ENCODE results near the gene SLC30A7. TPM values are rescaled to one million over a fixed set of nuclear protein-coding genes. Genes with fewer than 3 reads are reported as not detected.
"Not testable (repeated sequence)": the region's sequence is repeated elsewhere in the genome, so short reads cannot be mapped to it uniquely, and the experiment has no call there.

SLC30A7 gene
- total RNA-seq, 1 donor from 2014 or later: 56.6 TPM

- Histone ChIP-seq H3K9ac (ENCODE audit: low read length) (no peak overlapping the region), H3K79me2 (ENCODE audit: insufficient read depth, low read length) (peaks cover 4% of the 10 kb centered on the region), H3K27ac (ENCODE audit: low read depth, low read length) (no peak overlapping the region), H3K4me1 (ENCODE audit: insufficient read depth, low read length) (no peaks in the 10 kb centered on the region), H3K4me2 (ENCODE audit: low read length) (no peak overlapping the region), H3K27me3 (ENCODE audit: insufficient read depth, low read length) (no peaks in the 10 kb centered on the region), H3K4me3 (ENCODE audit: insufficient read depth, low read depth, low read length) (no peak overlapping the region), H3K9me3 (ENCODE audit: insufficient read depth, low read depth, low read length) (no peaks in the 10 kb centered on the region), H3K36me3 (ENCODE audit: insufficient read depth, low read length) (peaks cover 13% of the 10 kb centered on the region), H4K20me1 (ENCODE audit: insufficient read depth, low read length) (peaks cover 7% of the 10 kb centered on the region), H2AFZ (ENCODE audit: low read depth, low read length) (no peak overlapping the region)
- TF ChIP-seq, protein P1, sequence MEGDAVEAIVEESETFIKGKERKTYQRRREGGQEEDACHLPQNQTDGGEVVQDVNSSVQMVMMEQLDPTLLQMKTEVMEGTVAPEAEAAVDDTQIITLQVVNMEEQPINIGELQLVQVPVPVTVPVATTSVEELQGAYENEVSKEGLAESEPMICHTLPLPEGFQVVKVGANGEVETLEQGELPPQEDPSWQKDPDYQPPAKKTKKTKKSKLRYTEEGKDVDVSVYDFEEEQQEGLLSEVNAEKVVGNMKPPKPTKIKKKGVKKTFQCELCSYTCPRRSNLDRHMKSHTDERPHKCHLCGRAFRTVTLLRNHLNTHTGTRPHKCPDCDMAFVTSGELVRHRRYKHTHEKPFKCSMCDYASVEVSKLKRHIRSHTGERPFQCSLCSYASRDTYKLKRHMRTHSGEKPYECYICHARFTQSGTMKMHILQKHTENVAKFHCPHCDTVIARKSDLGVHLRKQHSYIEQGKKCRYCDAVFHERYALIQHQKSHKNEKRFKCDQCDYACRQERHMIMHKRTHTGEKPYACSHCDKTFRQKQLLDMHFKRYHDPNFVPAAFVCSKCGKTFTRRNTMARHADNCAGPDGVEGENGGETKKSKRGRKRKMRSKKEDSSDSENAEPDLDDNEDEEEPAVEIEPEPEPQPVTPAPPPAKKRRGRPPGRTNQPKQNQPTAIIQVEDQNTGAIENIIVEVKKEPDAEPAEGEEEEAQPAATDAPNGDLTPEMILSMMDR (IDR thresholded peaks at IDR 0.05; ENCODE audit: insufficient read depth, low read depth, low read length): no peak
- TF ChIP-seq EZH2 (IDR thresholded peaks at IDR 0.05; ENCODE audit: insufficient read depth, low read length): no peak
- Mint-ChIP-seq H3K4me3 (ENCODE audit: unreplicated experiment) (no peak overlapping the region), H3K4me1 (ENCODE audit: low read depth, unreplicated experiment) (no peaks in the 10 kb centered on the region), H3K9me3 (ENCODE audit: unreplicated experiment) (no peaks in the 10 kb centered on the region), H3K27me3 (ENCODE audit: low read depth, unreplicated experiment) (no peaks in the 10 kb centered on the region), H3K36me3 (ENCODE audit: low read depth, unreplicated experiment) (peaks cover 28% of the 10 kb centered on the region), H3K27ac (ENCODE audit: unreplicated experiment) (no peak overlapping the region)
- no peak for DNase-seq (ENCODE audit: low read depth)
- no peak for FAIRE-seq
These were observed 47.6 kb downstream of the SLC30A7 start for GRCh38 chr1:100943533-100943932.

DNA sequence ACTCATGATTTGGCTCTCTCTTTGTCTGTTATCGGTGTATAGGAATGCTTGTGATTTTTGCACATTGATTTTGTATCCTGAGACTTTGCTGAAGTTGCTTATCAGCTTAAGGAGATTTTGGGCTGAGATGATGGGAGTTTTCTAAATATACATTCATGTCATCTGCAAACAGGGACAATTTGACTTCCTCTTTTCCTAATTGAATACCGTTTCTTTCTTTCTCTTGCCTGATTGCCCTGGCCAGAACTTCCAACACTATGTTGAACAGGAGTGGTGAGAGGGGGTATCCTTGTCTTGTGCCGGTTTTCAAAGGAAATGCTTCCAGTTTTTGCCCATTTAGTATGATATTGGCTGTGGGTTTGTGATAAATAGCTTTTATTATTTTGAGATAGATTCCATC lies 50.2 kb downstream of the SLC30A7 start:
- H3K9me3 ChIP-seq (ENCODE audit: insufficient read depth, low read depth, low read length); FAIRE-seq; H2AFZ ChIP-seq (ENCODE audit: low read depth, low read length); H3K9me3 Mint-ChIP-seq (ENCODE audit: unreplicated experiment); DNase-seq (ENCODE audit: low read depth); H3K27ac ChIP-seq (ENCODE audit: low read depth, low read length); H3K4me3 Mint-ChIP-seq (ENCODE audit: unreplicated experiment); H3K27ac Mint-ChIP-seq (ENCODE audit: unreplicated experiment); H3K79me2 ChIP-seq (ENCODE audit: insufficient read depth, low read length); H3K27me3 Mint-ChIP-seq (ENCODE audit: low read depth, unreplicated experiment); H3K4me1 ChIP-seq (ENCODE audit: insufficient read depth, low read length); H3K4me3 ChIP-seq (ENCODE audit: insufficient read depth, low read depth, low read length); H3K4me2 ChIP-seq (ENCODE audit: low read length); H3K27me3 ChIP-seq (ENCODE audit: insufficient read depth, low read length); H3K36me3 ChIP-seq (ENCODE audit: insufficient read depth, low read length); H3K9ac ChIP-seq (ENCODE audit: low read length): not testable (repeated sequence)
- peaks cover 17% of the 10 kb centered on the region for H4K20me1 ChIP-seq (ENCODE audit: insufficient read depth, low read length)
- Mint-ChIP-seq H3K36me3 (ENCODE audit: low read depth, unreplicated experiment) (peaks cover 25% of the 10 kb centered on the region), H3K4me1 (ENCODE audit: low read depth, unreplicated experiment) (peaks cover 16% of the 10 kb centered on the region)

DNA sequence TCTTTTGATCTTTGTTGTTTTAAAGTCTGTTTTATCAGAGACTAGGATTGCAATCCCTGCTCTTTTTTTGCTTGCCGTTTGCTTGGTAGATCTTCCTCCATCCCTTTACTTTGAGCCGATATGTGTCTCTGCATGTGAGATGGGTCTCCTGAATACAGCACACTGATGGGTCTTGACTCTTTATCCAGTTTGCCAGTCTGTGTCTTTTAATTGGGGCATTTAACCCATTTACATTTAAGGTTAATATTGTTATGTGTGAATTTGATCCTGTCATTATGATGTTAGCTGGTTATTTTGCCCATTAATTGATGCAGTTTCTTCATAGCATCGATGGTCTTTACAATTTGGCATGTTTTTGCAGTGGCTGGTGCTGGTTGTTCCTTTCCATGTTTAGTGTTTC lies 51.9 kb downstream of the SLC30A7 start:
- not testable (repeated sequence) for DNase-seq (ENCODE audit: low read depth); H3K4me3 ChIP-seq (ENCODE audit: insufficient read depth, low read depth, low read length); H2AFZ ChIP-seq (ENCODE audit: low read depth, low read length); H3K4me2 ChIP-seq (ENCODE audit: low read length); FAIRE-seq; H3K27me3 Mint-ChIP-seq (ENCODE audit: low read depth, unreplicated experiment); H3K79me2 ChIP-seq (ENCODE audit: insufficient read depth, low read length); H3K27me3 ChIP-seq (ENCODE audit: insufficient read depth, low read length); H3K4me3 Mint-ChIP-seq (ENCODE audit: unreplicated experiment); H3K27ac Mint-ChIP-seq (ENCODE audit: unreplicated experiment); H3K9me3 Mint-ChIP-seq (ENCODE audit: unreplicated experiment); H3K4me1 ChIP-seq (ENCODE audit: insufficient read depth, low read length); H3K9me3 ChIP-seq (ENCODE audit: insufficient read depth, low read depth, low read length); H3K27ac ChIP-seq (ENCODE audit: low read depth, low read length); H3K9ac ChIP-seq (ENCODE audit: low read length)
- Histone ChIP-seq H4K20me1 (ENCODE audit: insufficient read depth, low read length) (peaks cover 24% of the 10 kb centered on the region), H3K36me3 (ENCODE audit: insufficient read depth, low read length) (peaks cover 11% of the 10 kb centered on the region)
- peaks cover 23% of the 10 kb centered on the region for H3K36me3 Mint-ChIP-seq (ENCODE audit: low read depth, unreplicated experiment)
- H3K4me1 Mint-ChIP-seq (ENCODE audit: low read depth, unreplicated experiment): peaks cover 17% of the 10 kb centered on the region

DNA sequence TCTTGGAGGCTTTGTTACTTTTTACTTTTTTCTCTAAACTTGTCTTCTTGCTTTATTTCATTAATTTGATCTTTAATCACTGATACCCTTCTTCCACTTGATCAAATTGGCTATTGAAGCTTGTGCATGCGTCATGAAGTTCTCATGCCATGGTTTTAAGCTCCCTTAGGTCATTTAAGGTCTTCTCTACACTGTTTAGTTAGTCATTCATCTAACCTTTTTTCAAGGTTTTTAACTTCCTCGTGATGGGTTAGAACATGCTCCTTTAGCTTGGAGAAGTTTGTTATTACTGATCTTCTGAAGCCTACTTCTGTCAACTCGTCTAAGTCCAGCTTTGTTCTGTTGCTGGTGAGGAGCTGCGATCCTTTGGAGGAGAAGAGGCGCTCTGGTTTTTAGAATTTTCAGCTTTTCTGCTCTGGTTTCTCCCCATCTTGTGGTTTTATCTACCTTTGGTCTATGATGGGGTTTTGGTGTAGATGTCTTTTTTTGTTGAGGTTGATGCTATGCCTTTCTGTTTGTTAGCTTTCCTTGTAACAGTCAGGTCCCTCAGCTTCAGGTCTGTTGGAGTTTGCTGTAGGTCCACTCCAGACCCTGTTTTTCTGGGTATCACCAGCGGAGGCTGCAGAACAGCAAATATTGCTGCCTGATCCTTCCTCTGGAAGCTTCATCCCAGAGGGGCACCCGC lies 53.0 kb downstream of the SLC30A7 start:
- Mint-ChIP-seq H3K36me3 (ENCODE audit: low read depth, unreplicated experiment) (peaks cover 25% of the 10 kb centered on the region), H3K4me1 (ENCODE audit: low read depth, unreplicated experiment) (peaks cover 17% of the 10 kb centered on the region)
- peaks cover 26% of the 10 kb centered on the region for H4K20me1 ChIP-seq (ENCODE audit: insufficient read depth, low read length)
- H2AFZ ChIP-seq (ENCODE audit: low read depth, low read length); H3K36me3 ChIP-seq (ENCODE audit: insufficient read depth, low read length); H3K27ac Mint-ChIP-seq (ENCODE audit: unreplicated experiment); H3K4me2 ChIP-seq (ENCODE audit: low read length); H3K4me3 Mint-ChIP-seq (ENCODE audit: unreplicated experiment); H3K9me3 Mint-ChIP-seq (ENCODE audit: unreplicated experiment); H3K27me3 ChIP-seq (ENCODE audit: insufficient read depth, low read length); FAIRE-seq; H3K27ac ChIP-seq (ENCODE audit: low read depth, low read length); H3K27me3 Mint-ChIP-seq (ENCODE audit: low read depth, unreplicated experiment); H3K4me1 ChIP-seq (ENCODE audit: insufficient read depth, low read length); H3K79me2 ChIP-seq (ENCODE audit: insufficient read depth, low read length); H3K9me3 ChIP-seq (ENCODE audit: insufficient read depth, low read depth, low read length); H3K4me3 ChIP-seq (ENCODE audit: insufficient read depth, low read depth, low read length); DNase-seq (ENCODE audit: low read depth); H3K9ac ChIP-seq (ENCODE audit: low read length): not testable (repeated sequence)

GRCh38 chr1:100949515-100950158 lies 53.7 kb downstream of the SLC30A7 start:
- H3K27ac Mint-ChIP-seq (ENCODE audit: unreplicated experiment); H2AFZ ChIP-seq (ENCODE audit: low read depth, low read length); H3K4me3 ChIP-seq (ENCODE audit: insufficient read depth, low read depth, low read length); H3K9ac ChIP-seq (ENCODE audit: low read length); H3K9me3 ChIP-seq (ENCODE audit: insufficient read depth, low read depth, low read length); H3K4me2 ChIP-seq (ENCODE audit: low read length); H3K4me3 Mint-ChIP-seq (ENCODE audit: unreplicated experiment); H3K4me1 ChIP-seq (ENCODE audit: insufficient read depth, low read length); FAIRE-seq; H3K36me3 ChIP-seq (ENCODE audit: insufficient read depth, low read length); H3K27me3 Mint-ChIP-seq (ENCODE audit: low read depth, unreplicated experiment); H3K27ac ChIP-seq (ENCODE audit: low read depth, low read length); H3K27me3 ChIP-seq (ENCODE audit: insufficient read depth, low read length); DNase-seq (ENCODE audit: low read depth); H3K79me2 ChIP-seq (ENCODE audit: insufficient read depth, low read length); H3K9me3 Mint-ChIP-seq (ENCODE audit: unreplicated experiment): not testable (repeated sequence)
- H4K20me1 ChIP-seq (ENCODE audit: insufficient read depth, low read length): peaks cover 26% of the 10 kb centered on the region
- Mint-ChIP-seq H3K4me1 (ENCODE audit: low read depth, unreplicated experiment) (peaks cover 18% of the 10 kb centered on the region), H3K36me3 (ENCODE audit: low read depth, unreplicated experiment) (peaks cover 25% of the 10 kb centered on the region)
